ENCODE data around the gene HIGD1B.

HIGD1B gene

DNA sequence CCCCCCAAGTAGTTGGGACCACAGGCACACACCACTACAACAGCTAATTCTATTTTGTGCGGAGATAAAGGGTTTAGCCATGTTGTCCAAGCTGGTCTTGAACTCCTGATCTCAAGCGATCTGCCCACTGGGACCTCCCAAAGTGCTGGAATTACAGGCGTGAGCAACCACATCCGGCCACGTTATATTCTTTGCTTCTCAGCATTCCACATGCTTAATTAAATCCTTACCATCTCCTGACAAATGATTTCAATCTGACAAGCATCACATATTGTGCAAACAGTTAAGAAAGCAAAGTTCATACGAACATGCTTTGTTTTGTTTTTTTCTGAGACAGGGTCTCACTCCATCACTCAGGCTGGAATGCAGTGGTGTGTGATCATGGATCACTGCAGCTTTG lies 18.2 kb downstream of the HIGD1B start:
- TF ChIP-seq, protein P1, sequence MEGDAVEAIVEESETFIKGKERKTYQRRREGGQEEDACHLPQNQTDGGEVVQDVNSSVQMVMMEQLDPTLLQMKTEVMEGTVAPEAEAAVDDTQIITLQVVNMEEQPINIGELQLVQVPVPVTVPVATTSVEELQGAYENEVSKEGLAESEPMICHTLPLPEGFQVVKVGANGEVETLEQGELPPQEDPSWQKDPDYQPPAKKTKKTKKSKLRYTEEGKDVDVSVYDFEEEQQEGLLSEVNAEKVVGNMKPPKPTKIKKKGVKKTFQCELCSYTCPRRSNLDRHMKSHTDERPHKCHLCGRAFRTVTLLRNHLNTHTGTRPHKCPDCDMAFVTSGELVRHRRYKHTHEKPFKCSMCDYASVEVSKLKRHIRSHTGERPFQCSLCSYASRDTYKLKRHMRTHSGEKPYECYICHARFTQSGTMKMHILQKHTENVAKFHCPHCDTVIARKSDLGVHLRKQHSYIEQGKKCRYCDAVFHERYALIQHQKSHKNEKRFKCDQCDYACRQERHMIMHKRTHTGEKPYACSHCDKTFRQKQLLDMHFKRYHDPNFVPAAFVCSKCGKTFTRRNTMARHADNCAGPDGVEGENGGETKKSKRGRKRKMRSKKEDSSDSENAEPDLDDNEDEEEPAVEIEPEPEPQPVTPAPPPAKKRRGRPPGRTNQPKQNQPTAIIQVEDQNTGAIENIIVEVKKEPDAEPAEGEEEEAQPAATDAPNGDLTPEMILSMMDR (IDR thresholded peaks at IDR 0.05; ENCODE audit: borderline replicate concordance, insufficient read depth, low read depth, low read length) = no peak
- H3K4me3 ChIP-seq (ENCODE audit: low read depth, low read length) = no peak overlapping the region

DNA sequence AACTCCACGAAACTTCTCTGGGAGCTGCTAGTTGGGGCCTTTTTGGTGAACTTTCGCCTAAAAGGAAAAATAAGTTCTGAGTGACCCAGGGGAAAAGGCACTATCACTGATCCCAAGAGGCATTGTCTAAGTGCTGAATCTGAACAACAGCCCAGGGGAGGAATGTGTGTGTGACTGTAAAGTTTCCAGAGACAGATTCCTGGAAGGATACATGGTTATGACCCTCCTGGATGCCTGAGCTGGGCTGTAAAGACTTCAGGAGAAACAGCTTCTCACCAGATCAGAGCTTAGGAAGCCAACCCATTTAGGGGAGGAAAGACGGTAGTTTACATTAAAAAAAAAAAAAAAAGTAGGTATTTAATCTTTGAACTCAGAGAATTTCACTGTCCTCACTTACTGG lies 20.2 kb downstream of the HIGD1B start:
- H3K4me3 ChIP-seq (ENCODE audit: low read depth, low read length) = no peak overlapping the region
- TF ChIP-seq, protein P1 (IDR thresholded peaks at IDR 0.05; ENCODE audit: borderline replicate concordance, insufficient read depth, low read depth, low read length) = no peak

DNA sequence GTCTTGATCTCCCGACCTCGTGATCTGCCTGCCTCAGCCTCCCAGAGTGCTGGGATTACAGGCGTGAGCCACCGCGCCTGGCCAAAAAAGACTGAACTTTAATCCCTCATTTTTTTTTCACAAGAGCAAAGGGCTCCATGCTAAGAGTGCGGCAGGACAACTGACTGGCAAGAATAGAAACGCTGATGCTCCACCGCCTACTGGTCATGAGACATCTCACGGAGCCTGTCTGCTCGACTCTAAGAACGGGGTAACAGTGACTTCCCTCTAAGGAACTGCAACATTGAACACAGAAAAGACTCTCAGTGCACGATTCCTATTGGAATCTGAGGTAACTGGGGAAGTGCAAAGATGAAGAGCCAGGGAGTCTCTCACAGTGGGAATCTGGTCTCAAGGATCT lies 23.9 kb downstream of the HIGD1B start:
- TF ChIP-seq, protein P1 (IDR thresholded peaks at IDR 0.05; ENCODE audit: borderline replicate concordance, insufficient read depth, low read depth, low read length) = no peak
- no peak overlapping the region for H3K4me3 ChIP-seq (ENCODE audit: low read depth, low read length)

DNA sequence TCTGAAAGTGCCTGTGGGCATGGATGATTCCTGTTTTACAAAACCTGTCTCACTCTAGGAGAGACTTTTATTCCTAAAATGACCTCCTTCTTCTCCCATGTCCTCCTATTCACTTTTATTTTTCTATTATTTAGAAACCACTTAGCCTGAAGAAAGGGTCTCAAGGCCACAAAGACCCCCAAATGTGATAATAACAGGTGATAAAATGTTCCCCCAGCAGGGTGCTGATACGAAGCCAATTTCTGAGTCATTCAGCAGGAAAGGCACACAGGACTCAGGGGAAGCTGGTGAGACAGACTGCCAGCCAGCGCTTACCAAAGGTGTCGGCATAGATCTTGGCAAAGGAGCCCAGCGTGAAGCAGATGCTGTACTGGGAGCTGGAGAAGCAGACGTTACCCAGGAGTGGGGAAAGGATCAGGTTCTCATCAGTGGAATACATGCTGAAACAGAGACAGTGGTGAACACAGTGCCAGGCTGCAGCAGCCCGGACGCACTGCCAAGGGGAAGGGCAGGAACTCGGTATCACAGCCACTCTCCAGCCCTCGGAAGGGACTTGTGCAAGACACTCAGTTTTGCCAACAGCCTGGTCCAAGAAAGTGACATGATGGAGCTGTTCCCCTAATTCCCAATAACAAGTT lies 24.6 kb downstream of the HIGD1B start:
- no peak overlapping the region for H3K4me3 ChIP-seq (ENCODE audit: low read depth, low read length)
- TF ChIP-seq, protein P1 (IDR thresholded peaks at IDR 0.05; ENCODE audit: borderline replicate concordance, insufficient read depth, low read depth, low read length) = no peak

DNA sequence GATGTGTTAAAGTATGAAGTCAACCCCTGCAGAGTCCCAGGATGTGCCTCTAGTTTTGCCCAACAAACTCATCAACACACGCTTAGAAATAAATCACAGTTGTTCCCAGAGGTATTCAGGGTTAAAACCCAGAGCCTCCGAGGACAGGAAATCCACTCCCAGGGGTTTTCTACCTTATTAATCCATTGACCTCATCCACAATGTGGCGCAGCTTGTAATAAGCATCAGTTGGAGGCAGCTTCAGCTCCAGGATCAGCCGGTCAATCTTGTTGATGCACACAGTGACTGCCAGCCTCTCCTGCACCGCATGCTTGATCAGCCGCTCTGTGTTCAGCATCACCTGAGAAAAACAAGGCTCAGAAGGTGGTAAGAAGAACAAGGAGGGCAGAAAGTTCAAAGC lies 28.1 kb downstream of the HIGD1B start:
- TF ChIP-seq, protein P1 (IDR thresholded peaks at IDR 0.05; ENCODE audit: borderline replicate concordance, insufficient read depth, low read depth, low read length) = no peak
- H3K4me3 ChIP-seq (ENCODE audit: low read depth, low read length) = no peak overlapping the region

DNA sequence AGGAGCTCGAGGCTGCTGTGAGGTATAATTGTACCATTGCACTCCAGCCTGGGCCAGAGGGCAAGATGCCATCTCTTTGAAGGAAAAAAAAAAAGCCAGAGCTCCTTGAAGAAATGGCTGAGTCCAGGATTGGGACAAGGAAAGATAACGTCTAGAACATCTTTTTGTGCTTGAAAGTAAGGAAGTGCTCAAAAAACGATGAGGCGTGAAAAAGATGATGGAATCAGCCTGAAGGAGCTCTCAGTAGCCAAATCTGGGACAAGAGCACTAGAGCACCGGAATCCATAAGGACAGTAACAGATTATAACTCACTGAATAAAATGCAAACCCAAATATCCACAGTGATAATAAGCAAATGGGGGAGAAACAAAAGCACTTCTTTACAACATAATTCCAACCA lies 29.4 kb downstream of the HIGD1B start:
- H3K4me3 ChIP-seq (ENCODE audit: low read depth, low read length) = no peak overlapping the region

More for the DNA sequence above, 29.4 kb downstream of the HIGD1B start:
- TF ChIP-seq, protein P1 (IDR thresholded peaks at IDR 0.05; ENCODE audit: borderline replicate concordance, insufficient read depth, low read depth, low read length) = no peak

Data from GM12875 (cell line).